ENCODE data around the gene MARS1.

The MARS1 gene

GRCh38 chr12:57446292-57446960 lies 41.4 kb upstream of the MARS1 start:
- DNase-seq (ENCODE audit: low read depth) = no peak
- no peak for TF ChIP-seq CTCF (IDR thresholded peaks at IDR 0.05; ENCODE audit: low read depth, low read length, missing control alignments)
- no peak overlapping the region for H3K4me3 ChIP-seq (ENCODE audit: low read depth, low read length)

- no peak for DNase-seq (ENCODE audit: low read depth)
- H3K4me3 ChIP-seq (ENCODE audit: low read depth, low read length) = no peak overlapping the region
- TF ChIP-seq CTCF (IDR thresholded peaks at IDR 0.05; ENCODE audit: low read depth, low read length, missing control alignments) = no peak
Measured at GRCh38 chr12:57448669-57449068, 39.2 kb upstream of the MARS1 start.

- no peak for DNase-seq (ENCODE audit: low read depth)
- no peak for TF ChIP-seq CTCF (IDR thresholded peaks at IDR 0.05; ENCODE audit: low read depth, low read length, missing control alignments)
- no peak overlapping the region for H3K4me3 ChIP-seq (ENCODE audit: low read depth, low read length)
Measured at GRCh38 chr12:57449375-57449774, 38.5 kb upstream of the MARS1 start.

- H3K4me3 ChIP-seq (ENCODE audit: low read depth, low read length) = no peak overlapping the region
- no peak for DNase-seq (ENCODE audit: low read depth)
- TF ChIP-seq CTCF (IDR thresholded peaks at IDR 0.05; ENCODE audit: low read depth, low read length, missing control alignments) = no peak
Measured at GRCh38 chr12:57450057-57450456, 37.8 kb upstream of the MARS1 start.

GRCh38 chr12:57451233-57451778 lies 36.6 kb upstream of the MARS1 start:
- no peak for TF ChIP-seq CTCF (IDR thresholded peaks at IDR 0.05; ENCODE audit: low read depth, low read length, missing control alignments)
- no peak overlapping the region for H3K4me3 ChIP-seq (ENCODE audit: low read depth, low read length)
- no peak for DNase-seq (ENCODE audit: low read depth)

- H3K4me3 ChIP-seq (ENCODE audit: low read depth, low read length) = no peak overlapping the region
- TF ChIP-seq CTCF (IDR thresholded peaks at IDR 0.05; ENCODE audit: low read depth, low read length, missing control alignments) = no peak
- no peak for DNase-seq (ENCODE audit: low read depth)
Measured at GRCh38 chr12:57452181-57452936, 35.5 kb upstream of the MARS1 start.

Data from GM12864 (cell line).